ENCODE data around the gene CYTH1.

CYTH1 gene

GRCh38 chr17:78679495-78680395 is 102.3 kb downstream of the CYTH1 start:
- no peaks in the 10 kb centered on the region for H3K9me3 ChIP-seq (ENCODE audit: severe bottlenecking)
- peak overlapping the region; percentile 28 for H3K27ac ChIP-seq
- no peaks in the 10 kb centered on the region for H3K27me3 ChIP-seq (ENCODE audit: insufficient read depth, low read depth, severe bottlenecking)
- H3K4me3 ChIP-seq (ENCODE audit: low read depth, low read length) = no peak overlapping the region
- peaks cover 80% of the 10 kb centered on the region for H3K36me3 ChIP-seq
- peak; percentile 80 for DNase-seq
- TF ChIP-seq CTCF (IDR thresholded peaks at IDR 0.05; ENCODE audit: low read depth, low read length) = no peak

DNA sequence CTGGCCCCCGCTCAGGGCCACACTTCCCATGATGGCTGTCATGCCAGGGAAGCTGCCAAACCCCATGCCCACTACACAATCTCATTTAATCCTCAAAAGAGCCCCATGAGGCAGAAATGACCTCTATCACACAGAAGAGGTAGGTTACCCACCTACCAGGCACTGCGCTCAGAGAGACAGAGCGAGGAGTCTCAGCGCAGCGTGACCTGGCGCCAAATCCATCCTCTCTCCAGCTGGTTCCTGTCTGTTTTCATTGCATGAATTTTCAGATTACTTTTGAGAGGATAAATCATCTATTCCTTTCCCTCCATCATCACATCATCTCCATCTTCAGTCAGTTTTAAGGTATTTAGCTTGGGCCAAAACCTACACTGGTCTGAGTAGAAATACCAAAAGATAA is 103.4 kb downstream of the CYTH1 start:
- no peak overlapping the region for H3K4me3 ChIP-seq (ENCODE audit: low read depth, low read length)
- no peak for DNase-seq
- TF ChIP-seq CTCF (IDR thresholded peaks at IDR 0.05; ENCODE audit: low read depth, low read length) = no peak
- H3K27ac ChIP-seq = no peak overlapping the region
- H3K9me3 ChIP-seq (ENCODE audit: severe bottlenecking) = no peaks in the 10 kb centered on the region
- H3K27me3 ChIP-seq (ENCODE audit: insufficient read depth, low read depth, severe bottlenecking) = no peaks in the 10 kb centered on the region
- peaks cover 79% of the 10 kb centered on the region for H3K36me3 ChIP-seq

GRCh38 chr17:78678222-78678557 is 103.9 kb downstream of the CYTH1 start:
- Histone ChIP-seq H3K36me3 (peaks cover 80% of the 10 kb centered on the region), H3K4me3 (ENCODE audit: low read depth, low read length) (no peak overlapping the region), H3K27me3 (ENCODE audit: insufficient read depth, low read depth, severe bottlenecking) (no peaks in the 10 kb centered on the region), H3K27ac (no peak overlapping the region), H3K9me3 (ENCODE audit: severe bottlenecking) (no peaks in the 10 kb centered on the region)
- no peak for DNase-seq
- no peak for TF ChIP-seq CTCF (IDR thresholded peaks at IDR 0.05; ENCODE audit: low read depth, low read length)

GRCh38 chr17:78677303-78678221 is 104.5 kb downstream of the CYTH1 start:
- Histone ChIP-seq H3K27ac (no peak overlapping the region), H3K4me3 (ENCODE audit: low read depth, low read length) (no peak overlapping the region), H3K27me3 (ENCODE audit: insufficient read depth, low read depth, severe bottlenecking) (no peaks in the 10 kb centered on the region), H3K36me3 (peaks cover 83% of the 10 kb centered on the region), H3K9me3 (ENCODE audit: severe bottlenecking) (no peaks in the 10 kb centered on the region)
- DNase-seq = no peak
- TF ChIP-seq CTCF (IDR thresholded peaks at IDR 0.05; ENCODE audit: low read depth, low read length) = no peak

GRCh38 chr17:78676412-78677302 is 105.4 kb downstream of the CYTH1 start:
- H3K36me3 ChIP-seq = peaks cover 92% of the 10 kb centered on the region
- H3K27ac ChIP-seq = no peak overlapping the region
- no peak for DNase-seq
- H3K27me3 ChIP-seq (ENCODE audit: insufficient read depth, low read depth, severe bottlenecking) = no peaks in the 10 kb centered on the region
- no peaks in the 10 kb centered on the region for H3K9me3 ChIP-seq (ENCODE audit: severe bottlenecking)
- H3K4me3 ChIP-seq (ENCODE audit: low read depth, low read length) = no peak overlapping the region
- no peak for TF ChIP-seq CTCF (IDR thresholded peaks at IDR 0.05; ENCODE audit: low read depth, low read length)
